Left hindlimb (tissue), 1 donor: ENCODE data around the gene RPS6KA5.
"Not testable (repeated sequence)": the region's sequence is repeated elsewhere in the genome, so short reads cannot be mapped to it uniquely, and the experiment has no call there.

Experiments used
- DNase-seq: peaks from one replicate; pipeline ENCODE4 v3.0.0-alpha.2; 2018

Gene RPS6KA5

GRCh38 chr14:91022622-91023028 is 37.8 kb downstream of the RPS6KA5 start:
- DNase-seq, result not testable (repeated sequence)

- no peak for DNase-seq
Observed at GRCh38 chr14:91021991-91022621, 38.3 kb downstream of the RPS6KA5 start.

- no peak for DNase-seq
Observed at GRCh38 chr14:91021115-91021514, 39.3 kb downstream of the RPS6KA5 start.

GRCh38 chr14:91019673-91020072 is 40.8 kb downstream of the RPS6KA5 start:
- DNase-seq, result no peak

GRCh38 chr14:91018481-91018880 is 42.0 kb downstream of the RPS6KA5 start:
- no peak for DNase-seq

- no peak for DNase-seq
Observed at GRCh38 chr14:91016800-91017410, 43.5 kb downstream of the RPS6KA5 start.

GRCh38 chr14:91015435-91015834 is 45.0 kb downstream of the RPS6KA5 start:
- DNase-seq, result no peak

GRCh38 chr14:91012045-91012444 is 48.4 kb downstream of the RPS6KA5 start:
- no peak for DNase-seq

GRCh38 chr14:91010153-91010533 is 50.3 kb downstream of the RPS6KA5 start:
- no peak for DNase-seq

GRCh38 chr14:91009501-91010152 is 50.8 kb downstream of the RPS6KA5 start:
- DNase-seq, result no peak

GRCh38 chr14:91008759-91009409 is 51.6 kb downstream of the RPS6KA5 start:
- no peak for DNase-seq

GRCh38 chr14:91005716-91006115 is 54.7 kb downstream of the RPS6KA5 start:
- no peak for DNase-seq

GRCh38 chr14:91004987-91005386 is 55.5 kb downstream of the RPS6KA5 start:
- DNase-seq, result no peak

- DNase-seq, result no peak
Observed at GRCh38 chr14:90999299-90999698, 61.1 kb downstream of the RPS6KA5 start.

GRCh38 chr14:90996967-90997366 is 63.5 kb downstream of the RPS6KA5 start:
- DNase-seq, result no peak

GRCh38 chr14:90995785-90996184 is 64.7 kb downstream of the RPS6KA5 start:
- no peak for DNase-seq

- DNase-seq, result no peak
Observed at GRCh38 chr14:90993792-90994191, 66.6 kb downstream of the RPS6KA5 start.

GRCh38 chr14:90991690-90992443 is 68.6 kb downstream of the RPS6KA5 start:
- no peak for DNase-seq

- no peak for DNase-seq
Observed at GRCh38 chr14:90990141-90990540, 70.3 kb downstream of the RPS6KA5 start.

- no peak for DNase-seq
Observed at GRCh38 chr14:90987140-90987539, 73.3 kb downstream of the RPS6KA5 start.

GRCh38 chr14:90986510-90986909 is 73.9 kb downstream of the RPS6KA5 start:
- DNase-seq, result no peak

- no peak for DNase-seq
Observed at GRCh38 chr14:90985601-90986242, 74.7 kb downstream of the RPS6KA5 start.

GRCh38 chr14:90983560-90983959 is 76.9 kb downstream of the RPS6KA5 start:
- DNase-seq, result no peak
